ENCODE results near the gene C10orf95.

C10orf95 gene

GRCh38 chr10:102401342-102401654 is 50.0 kb downstream of the C10orf95 start:
- no peak for DNase-seq (ENCODE audit: low read depth)

- no peak for DNase-seq (ENCODE audit: low read depth)
Measured at GRCh38 chr10:102400598-102401341, 50.6 kb downstream of the C10orf95 start.

DNA sequence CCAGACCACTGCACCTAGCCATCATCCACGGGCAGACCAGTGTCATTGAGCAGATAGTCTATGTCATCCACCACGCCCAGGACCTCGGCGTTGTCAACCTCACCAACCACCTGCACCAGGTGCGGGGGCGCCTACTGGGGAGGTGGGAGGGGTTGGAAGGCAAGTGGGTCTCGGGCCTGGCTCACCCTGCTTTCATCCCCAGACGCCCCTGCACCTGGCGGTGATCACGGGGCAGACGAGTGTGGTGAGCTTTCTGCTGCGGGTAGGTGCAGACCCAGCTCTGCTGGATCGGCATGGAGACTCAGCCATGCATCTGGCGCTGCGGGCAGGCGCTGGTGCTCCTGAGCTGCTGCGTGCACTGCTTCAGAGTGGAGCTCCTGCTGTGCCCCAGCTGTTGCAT is 51.3 kb downstream of the C10orf95 start:
- DNase-seq (ENCODE audit: low read depth): no peak

Measured in stimulated activated CD8-positive, alpha-beta memory T cell treated with anti-CD3 and anti-CD28 coated beads, Interleukin-15, amount 100 ng/mL, for 24 hours (primary cell).